Germinal center (tissue), 1 donor: ENCODE data around the gene FGF14.

Experiments
- DNase-seq: peaks from one replicate; pipeline ENCODE4 v3.0.0; 2012; ENCODE audit warnings: mixed read lengths, low spot score

Gene FGF14

GRCh38 chr13:102310691-102311418 is 91.0 kb downstream of the FGF14 start:
- no peak for DNase-seq

GRCh38 chr13:102309110-102309509 is 92.7 kb downstream of the FGF14 start:
- no peak for DNase-seq

- no peak for DNase-seq
Observed at GRCh38 chr13:102302534-102302933, 99.3 kb downstream of the FGF14 start.

GRCh38 chr13:102300379-102300778 is 101.5 kb downstream of the FGF14 start:
- no peak for DNase-seq

- DNase-seq, result no peak
Observed at GRCh38 chr13:102299366-102299765, 102.5 kb downstream of the FGF14 start.

GRCh38 chr13:102298051-102298450 is 103.8 kb downstream of the FGF14 start:
- DNase-seq, result no peak

- no peak for DNase-seq
Observed at GRCh38 chr13:102295316-102296048, 106.4 kb downstream of the FGF14 start.

- DNase-seq, result no peak
Observed at GRCh38 chr13:102294407-102295018, 107.3 kb downstream of the FGF14 start.

GRCh38 chr13:102293723-102294122 is 108.1 kb downstream of the FGF14 start:
- DNase-seq, result no peak

GRCh38 chr13:102291587-102292218 is 110.1 kb downstream of the FGF14 start:
- no peak for DNase-seq

- DNase-seq, result no peak
Observed at GRCh38 chr13:102289606-102290005, 112.2 kb downstream of the FGF14 start.

- DNase-seq, result no peak
Observed at GRCh38 chr13:102286326-102286725, 115.5 kb downstream of the FGF14 start.

GRCh38 chr13:102280366-102280765 is 121.5 kb downstream of the FGF14 start:
- DNase-seq, result no peak

GRCh38 chr13:102277286-102277685 is 124.6 kb downstream of the FGF14 start:
- DNase-seq, result no peak

- DNase-seq, result no peak
Observed at GRCh38 chr13:102276404-102276803, 125.4 kb downstream of the FGF14 start.

GRCh38 chr13:102275969-102276368 is 125.9 kb downstream of the FGF14 start:
- no peak for DNase-seq

- DNase-seq, result no peak
Observed at GRCh38 chr13:102273111-102273510, 128.7 kb downstream of the FGF14 start.

- no peak for DNase-seq
Observed at GRCh38 chr13:102267191-102267590, 134.7 kb downstream of the FGF14 start.

GRCh38 chr13:102261809-102262208 is 140.0 kb downstream of the FGF14 start:
- no peak for DNase-seq

GRCh38 chr13:102261316-102261715 is 140.5 kb downstream of the FGF14 start:
- DNase-seq, result no peak

GRCh38 chr13:102260256-102260655 is 141.6 kb downstream of the FGF14 start:
- no peak for DNase-seq

GRCh38 chr13:102255409-102255808 is 146.4 kb downstream of the FGF14 start:
- no peak for DNase-seq

- no peak for DNase-seq
Observed at GRCh38 chr13:102251817-102252216, 150.0 kb downstream of the FGF14 start.
